ENCODE measurements around the gene BRD3OS.
A peak's percentile ranks its signal among the peaks of the same experiment; 100 is the strongest.

BRD3OS gene

DNA sequence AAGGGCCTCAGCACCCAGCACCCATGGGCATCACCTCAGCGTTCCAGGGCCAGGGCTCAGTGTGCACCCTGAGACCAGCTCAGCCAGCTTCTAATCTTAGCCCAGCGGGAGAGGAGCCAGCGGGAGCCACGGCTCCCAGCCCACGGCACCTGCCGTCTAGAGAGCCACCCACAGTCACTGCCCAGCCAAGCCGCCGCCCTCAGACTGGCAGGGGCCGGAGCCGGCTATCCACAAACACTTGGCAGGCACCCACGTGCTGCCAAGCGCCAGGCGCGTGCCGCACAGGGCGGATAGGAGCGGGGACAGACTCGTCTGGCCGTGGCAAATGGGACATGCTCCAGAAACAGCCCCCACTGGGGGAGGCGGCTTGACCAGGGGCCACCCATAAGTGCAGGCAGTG, 24.0 kb downstream of the BRD3OS start:
- Histone ChIP-seq H3K27me3 (ENCODE audit: control insufficient read depth, insufficient read depth, low read length) (no peaks in the 10 kb centered on the region), H3K36me3 (ENCODE audit: control insufficient read depth, insufficient read depth, low read length) (peaks cover 97% of the 10 kb centered on the region), H3K9me3 (ENCODE audit: control insufficient read depth, insufficient read depth, low read depth, low read length) (no peaks in the 10 kb centered on the region), H3K27ac (ENCODE audit: low read depth, low read length) (no peak overlapping the region), H3K4me1 (ENCODE audit: control insufficient read depth, insufficient read depth, low read length) (no peaks in the 10 kb centered on the region), H3K9ac (ENCODE audit: low read length) (no peak overlapping the region), H3K4me3 (ENCODE audit: low read depth, low read length) (no peak overlapping the region)

DNA sequence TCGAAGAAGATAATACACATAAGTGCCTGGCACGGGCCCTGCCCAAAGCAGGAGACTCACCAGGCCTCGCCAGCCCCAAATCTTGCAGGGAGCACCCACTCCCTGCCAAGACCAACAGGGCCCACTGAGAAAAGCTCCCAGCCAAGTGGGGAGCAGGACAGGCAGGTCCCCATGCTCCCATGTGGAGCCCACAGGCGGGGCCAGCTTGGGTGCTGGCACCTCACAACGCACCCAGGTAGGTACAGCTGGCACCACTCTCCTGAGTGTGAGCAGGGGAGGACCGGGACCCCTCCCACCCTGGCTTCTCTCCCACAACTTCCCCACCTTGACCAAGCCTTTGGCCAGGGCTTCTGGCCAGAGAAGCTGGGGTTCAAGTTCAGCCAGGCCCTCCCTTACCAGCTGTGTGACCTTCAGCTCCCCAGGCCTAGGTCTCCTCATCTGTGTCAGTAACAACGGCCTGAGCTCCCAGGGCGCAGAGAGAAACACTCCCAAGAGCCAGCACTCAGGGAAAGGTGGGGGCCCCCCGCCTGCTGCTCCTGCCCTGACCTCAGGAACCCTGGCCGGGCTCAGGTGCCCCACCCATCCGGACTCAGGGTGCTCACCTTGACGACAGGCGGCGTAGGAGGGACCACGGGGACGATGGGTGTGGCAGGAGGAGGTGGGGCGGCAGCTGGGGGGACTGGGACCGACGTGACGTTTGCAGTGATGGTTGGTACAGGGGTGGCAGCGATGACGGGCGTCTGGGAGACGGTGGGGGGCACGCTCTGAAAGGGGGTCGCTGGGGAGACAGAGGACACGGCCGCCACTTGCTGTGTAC, 24.7 kb downstream of the BRD3OS start:
- no peak overlapping the region for H3K27ac ChIP-seq (ENCODE audit: low read depth, low read length)
- peaks cover 91% of the 10 kb centered on the region for H3K36me3 ChIP-seq (ENCODE audit: control insufficient read depth, insufficient read depth, low read length)

DNA sequence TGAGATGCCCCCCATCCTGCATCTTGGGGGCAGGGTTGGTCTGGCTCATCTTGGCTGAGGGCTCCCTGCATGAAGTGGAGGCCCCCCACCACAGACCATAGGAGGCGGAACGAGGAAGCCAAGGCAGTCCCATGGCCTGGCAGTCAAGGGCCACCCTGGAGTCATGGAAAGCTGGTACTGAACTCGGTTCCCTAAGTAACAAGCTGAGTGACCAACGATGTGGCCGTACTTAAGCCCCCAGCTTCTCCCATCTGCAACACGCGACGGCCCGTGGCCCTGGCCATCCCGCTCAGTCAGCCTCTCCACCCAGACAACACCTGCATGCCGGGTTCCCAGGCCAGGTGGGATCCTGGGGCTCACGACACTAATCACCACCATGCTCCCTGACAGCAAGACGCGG, 25.4 kb downstream of the BRD3OS start:
- no peaks in the 10 kb centered on the region for H3K4me1 ChIP-seq (ENCODE audit: control insufficient read depth, insufficient read depth, low read length)
- H3K27me3 ChIP-seq (ENCODE audit: control insufficient read depth, insufficient read depth, low read length), result no peaks in the 10 kb centered on the region
- H3K4me3 ChIP-seq (ENCODE audit: low read depth, low read length), result no peak overlapping the region
- H3K9me3 ChIP-seq (ENCODE audit: control insufficient read depth, insufficient read depth, low read depth, low read length), result no peaks in the 10 kb centered on the region
- H3K9ac ChIP-seq (ENCODE audit: low read length), result no peak overlapping the region
- H3K36me3 ChIP-seq (ENCODE audit: control insufficient read depth, insufficient read depth, low read length), result peaks cover 88% of the 10 kb centered on the region
- no peak overlapping the region for H3K27ac ChIP-seq (ENCODE audit: low read depth, low read length)

More for the DNA sequence above, 24.7 kb downstream of the BRD3OS start:
- H3K4me3 ChIP-seq (ENCODE audit: low read depth, low read length), result no peak overlapping the region
- H3K4me1 ChIP-seq (ENCODE audit: control insufficient read depth, insufficient read depth, low read length), result no peaks in the 10 kb centered on the region
- H3K9ac ChIP-seq (ENCODE audit: low read length), result no peak overlapping the region
- H3K9me3 ChIP-seq (ENCODE audit: control insufficient read depth, insufficient read depth, low read depth, low read length), result no peaks in the 10 kb centered on the region
- H3K27me3 ChIP-seq (ENCODE audit: control insufficient read depth, insufficient read depth, low read length), result no peaks in the 10 kb centered on the region

GRCh38 chr9:134051319-134051718, 26.0 kb downstream of the BRD3OS start:
- Histone ChIP-seq H3K4me3 (ENCODE audit: low read depth, low read length) (no peak overlapping the region), H3K27ac (ENCODE audit: low read depth, low read length) (no peak overlapping the region), H3K9me3 (ENCODE audit: control insufficient read depth, insufficient read depth, low read depth, low read length) (no peaks in the 10 kb centered on the region), H3K36me3 (ENCODE audit: control insufficient read depth, insufficient read depth, low read length) (peaks cover 83% of the 10 kb centered on the region), H3K9ac (ENCODE audit: low read length) (no peak overlapping the region), H3K4me1 (ENCODE audit: control insufficient read depth, insufficient read depth, low read length) (no peaks in the 10 kb centered on the region), H3K27me3 (ENCODE audit: control insufficient read depth, insufficient read depth, low read length) (no peaks in the 10 kb centered on the region)

- no peaks in the 10 kb centered on the region for H3K4me1 ChIP-seq (ENCODE audit: control insufficient read depth, insufficient read depth, low read length)
- H3K27ac ChIP-seq (ENCODE audit: low read depth, low read length), result no peak overlapping the region
- H3K36me3 ChIP-seq (ENCODE audit: control insufficient read depth, insufficient read depth, low read length), result peaks cover 72% of the 10 kb centered on the region
Observed at GRCh38 chr9:134052491-134052890, 27.2 kb downstream of the BRD3OS start.

GRCh38 chr9:134052941-134053340, 27.7 kb downstream of the BRD3OS start:
- H3K9ac ChIP-seq (ENCODE audit: low read length), result no peak overlapping the region
- H3K4me3 ChIP-seq (ENCODE audit: low read depth, low read length), result no peak overlapping the region
- peaks cover 3% of the 10 kb centered on the region; the same call in 1 of the 2 replicates for H3K4me1 ChIP-seq (ENCODE audit: control insufficient read depth, insufficient read depth, low read length)
- no peaks in the 10 kb centered on the region for H3K27me3 ChIP-seq (ENCODE audit: control insufficient read depth, insufficient read depth, low read length)
- no peaks in the 10 kb centered on the region for H3K9me3 ChIP-seq (ENCODE audit: control insufficient read depth, insufficient read depth, low read depth, low read length)
- H3K36me3 ChIP-seq (ENCODE audit: control insufficient read depth, insufficient read depth, low read length), result peaks cover 67% of the 10 kb centered on the region
- H3K27ac ChIP-seq (ENCODE audit: low read depth, low read length), result no peak overlapping the region

More at GRCh38 chr9:134052491-134052890, 27.2 kb downstream of the BRD3OS start:
- H3K4me3 ChIP-seq (ENCODE audit: low read depth, low read length), result no peak overlapping the region
- no peaks in the 10 kb centered on the region for H3K9me3 ChIP-seq (ENCODE audit: control insufficient read depth, insufficient read depth, low read depth, low read length)
- H3K9ac ChIP-seq (ENCODE audit: low read length), result no peak overlapping the region
- no peaks in the 10 kb centered on the region for H3K27me3 ChIP-seq (ENCODE audit: control insufficient read depth, insufficient read depth, low read length)

DNA sequence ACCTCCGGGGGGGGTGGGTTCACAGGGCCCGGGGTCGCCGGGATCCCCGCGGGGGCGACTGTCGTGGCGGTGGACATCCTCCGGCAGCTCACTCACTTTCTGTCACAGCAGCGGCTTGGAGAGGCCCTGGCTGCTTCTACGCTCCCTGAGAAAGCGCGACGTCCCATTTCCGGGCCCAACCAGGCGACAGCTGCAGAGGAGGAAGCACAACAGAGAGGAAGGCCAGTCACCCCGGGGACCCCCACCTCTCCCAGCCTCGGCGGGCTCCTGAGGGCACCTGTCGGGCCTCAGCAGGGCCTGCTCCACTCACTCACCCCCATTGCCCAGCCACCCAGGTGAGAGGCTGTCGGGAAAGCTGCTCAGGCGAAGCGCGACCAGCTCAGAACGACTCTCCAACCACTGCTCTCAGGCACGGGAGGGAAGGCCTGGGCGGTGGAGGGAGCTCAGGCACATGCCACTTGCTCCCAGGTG, 28.2 kb downstream of the BRD3OS start:
- Histone ChIP-seq H3K27me3 (ENCODE audit: control insufficient read depth, insufficient read depth, low read length) (no peaks in the 10 kb centered on the region), H3K4me3 (ENCODE audit: low read depth, low read length) (no peak overlapping the region), H3K9ac (ENCODE audit: low read length) (no peak overlapping the region), H3K4me1 (ENCODE audit: control insufficient read depth, insufficient read depth, low read length) (peaks cover 7% of the 10 kb centered on the region; the same call in 1 of the 2 replicates), H3K36me3 (ENCODE audit: control insufficient read depth, insufficient read depth, low read length) (peaks cover 62% of the 10 kb centered on the region), H3K9me3 (ENCODE audit: control insufficient read depth, insufficient read depth, low read depth, low read length) (no peaks in the 10 kb centered on the region), H3K27ac (ENCODE audit: low read depth, low read length) (no peak overlapping the region)

- Histone ChIP-seq H3K27ac (ENCODE audit: low read depth, low read length) (no peak overlapping the region), H3K27me3 (ENCODE audit: control insufficient read depth, insufficient read depth, low read length) (no peaks in the 10 kb centered on the region), H3K36me3 (ENCODE audit: control insufficient read depth, insufficient read depth, low read length) (peaks cover 55% of the 10 kb centered on the region), H3K4me1 (ENCODE audit: control insufficient read depth, insufficient read depth, low read length) (peaks cover 7% of the 10 kb centered on the region; the same call in 1 of the 2 replicates), H3K4me3 (ENCODE audit: low read depth, low read length) (no peak overlapping the region), H3K9ac (ENCODE audit: low read length) (peak overlapping the region; percentile 44), H3K9me3 (ENCODE audit: control insufficient read depth, insufficient read depth, low read depth, low read length) (no peaks in the 10 kb centered on the region)
Observed at GRCh38 chr9:134053941-134054761, 28.9 kb downstream of the BRD3OS start.

- no peaks in the 10 kb centered on the region for H3K9me3 ChIP-seq (ENCODE audit: control insufficient read depth, insufficient read depth, low read depth, low read length)
- no peak overlapping the region for H3K4me3 ChIP-seq (ENCODE audit: low read depth, low read length)
- H3K36me3 ChIP-seq (ENCODE audit: control insufficient read depth, insufficient read depth, low read length), result peaks cover 45% of the 10 kb centered on the region
- 0 out of 2 replicates have a peak overlapping the region, but pooled peaks have one; percentile 24 for H3K27ac ChIP-seq (ENCODE audit: low read depth, low read length)
- H3K9ac ChIP-seq (ENCODE audit: low read length), result no peak overlapping the region
- peaks cover 7% of the 10 kb centered on the region; the same call in 1 of the 2 replicates for H3K4me1 ChIP-seq (ENCODE audit: control insufficient read depth, insufficient read depth, low read length)
- no peaks in the 10 kb centered on the region for H3K27me3 ChIP-seq (ENCODE audit: control insufficient read depth, insufficient read depth, low read length)
Observed at GRCh38 chr9:134054891-134055811, 29.9 kb downstream of the BRD3OS start.

- peaks cover 7% of the 10 kb centered on the region; the same call in 1 of the 2 replicates for H3K4me1 ChIP-seq (ENCODE audit: control insufficient read depth, insufficient read depth, low read length)
- H3K9ac ChIP-seq (ENCODE audit: low read length), result no peak overlapping the region
- no peaks in the 10 kb centered on the region for H3K9me3 ChIP-seq (ENCODE audit: control insufficient read depth, insufficient read depth, low read depth, low read length)
- H3K4me3 ChIP-seq (ENCODE audit: low read depth, low read length), result no peak overlapping the region
- 0 out of 2 replicates have a peak overlapping the region, but pooled peaks have one; percentile 24 for H3K27ac ChIP-seq (ENCODE audit: low read depth, low read length)
- H3K27me3 ChIP-seq (ENCODE audit: control insufficient read depth, insufficient read depth, low read length), result no peaks in the 10 kb centered on the region
- peaks cover 36% of the 10 kb centered on the region for H3K36me3 ChIP-seq (ENCODE audit: control insufficient read depth, insufficient read depth, low read length)
Observed at GRCh38 chr9:134055981-134056461, 30.7 kb downstream of the BRD3OS start.
